NCI-H2081 (cell line): ENCODE results near the gene TIGAR.

Experiments
- DNase-seq, 2 experiments: peaks; one replicate each; lab custom pipeline; 2025; lab: John Stamatoyannopoulos, UW

The TIGAR gene, protein sequence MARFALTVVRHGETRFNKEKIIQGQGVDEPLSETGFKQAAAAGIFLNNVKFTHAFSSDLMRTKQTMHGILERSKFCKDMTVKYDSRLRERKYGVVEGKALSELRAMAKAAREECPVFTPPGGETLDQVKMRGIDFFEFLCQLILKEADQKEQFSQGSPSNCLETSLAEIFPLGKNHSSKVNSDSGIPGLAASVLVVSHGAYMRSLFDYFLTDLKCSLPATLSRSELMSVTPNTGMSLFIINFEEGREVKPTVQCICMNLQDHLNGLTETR

DNA sequence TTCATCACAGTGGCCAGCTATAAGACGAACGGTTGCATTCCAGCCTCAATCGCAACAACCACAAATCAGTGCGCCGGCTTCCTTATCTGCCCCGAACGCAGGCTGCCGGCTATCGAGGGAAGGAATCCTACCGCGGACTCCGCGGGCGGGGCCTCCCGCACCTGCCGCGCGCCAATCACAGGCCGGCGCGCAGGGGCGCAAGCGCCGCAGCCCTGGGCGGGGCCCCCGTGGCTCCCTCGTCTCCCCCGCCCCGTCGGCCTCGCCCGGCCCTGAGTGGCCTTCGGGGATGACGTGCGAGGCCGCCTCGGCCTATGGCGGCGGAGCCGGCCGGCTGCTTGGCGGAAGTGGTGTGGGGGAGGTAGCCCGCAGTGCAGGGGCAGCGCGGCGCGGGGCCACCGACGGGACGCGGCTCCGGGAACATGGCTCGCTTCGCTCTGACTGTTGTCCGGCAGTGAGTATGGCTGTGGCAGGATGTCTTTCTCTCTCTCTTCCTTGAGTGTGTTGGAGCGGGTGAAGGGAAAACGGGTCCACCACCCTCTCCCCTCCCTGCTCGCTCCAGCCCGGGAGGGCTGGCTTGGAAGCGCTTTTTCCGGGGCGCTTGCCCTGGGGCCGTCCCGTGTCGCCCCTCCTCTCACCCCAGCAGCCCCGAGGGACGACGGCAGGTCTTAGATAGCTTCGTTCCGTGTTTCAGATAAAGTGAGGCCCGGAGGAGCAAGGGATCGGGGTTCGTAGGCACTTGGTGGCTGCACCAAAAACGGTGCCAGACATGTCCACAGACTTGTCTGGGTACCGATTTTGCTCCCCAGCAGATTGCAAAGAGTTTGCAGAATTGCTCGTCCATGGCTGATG, at the start of gene TIGAR:
Gene TIGAR (plus strand): TSS at position 361 of the 849 bp plus-strand sequence. CDS start 59 bp downstream, at position 420.
- peak; percentile 93 to 96 for DNase-seq

DNA sequence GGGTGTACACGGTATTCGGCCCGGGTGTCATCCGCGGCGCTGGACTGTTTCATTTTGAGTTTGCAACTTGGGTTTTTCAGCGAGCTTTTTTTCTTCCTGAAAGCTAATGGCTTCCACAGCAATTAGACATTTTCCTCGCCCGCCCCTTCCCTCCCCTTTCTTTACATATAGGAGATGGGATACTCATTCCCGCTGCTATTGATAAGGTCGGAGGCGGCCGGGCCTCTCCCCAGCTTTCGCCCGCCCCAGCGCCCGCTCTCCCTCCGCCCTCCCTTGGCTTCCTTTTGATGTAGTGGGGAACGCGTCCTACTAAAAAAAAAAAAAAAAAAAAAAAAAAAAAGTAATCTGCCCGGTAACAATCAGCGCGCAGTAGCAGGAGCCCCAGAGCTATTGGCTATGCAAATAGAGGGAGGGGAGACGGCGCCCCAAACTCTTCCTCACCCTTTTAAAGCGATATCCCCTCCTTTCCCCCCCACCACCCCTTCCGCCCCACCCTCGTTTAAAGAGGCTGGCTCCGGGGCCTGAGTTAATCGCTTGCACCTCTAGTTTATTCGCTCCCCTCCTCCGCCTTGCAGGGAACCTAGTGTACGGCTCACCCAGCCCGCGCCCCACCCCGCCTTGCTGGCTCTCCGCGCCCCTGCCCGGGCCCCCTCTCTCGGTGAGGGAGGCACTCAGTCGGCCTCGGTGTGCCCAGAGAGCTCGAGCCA, 49.1 kb upstream of the TIGAR start:
- DNase-seq: no peak

DNA sequence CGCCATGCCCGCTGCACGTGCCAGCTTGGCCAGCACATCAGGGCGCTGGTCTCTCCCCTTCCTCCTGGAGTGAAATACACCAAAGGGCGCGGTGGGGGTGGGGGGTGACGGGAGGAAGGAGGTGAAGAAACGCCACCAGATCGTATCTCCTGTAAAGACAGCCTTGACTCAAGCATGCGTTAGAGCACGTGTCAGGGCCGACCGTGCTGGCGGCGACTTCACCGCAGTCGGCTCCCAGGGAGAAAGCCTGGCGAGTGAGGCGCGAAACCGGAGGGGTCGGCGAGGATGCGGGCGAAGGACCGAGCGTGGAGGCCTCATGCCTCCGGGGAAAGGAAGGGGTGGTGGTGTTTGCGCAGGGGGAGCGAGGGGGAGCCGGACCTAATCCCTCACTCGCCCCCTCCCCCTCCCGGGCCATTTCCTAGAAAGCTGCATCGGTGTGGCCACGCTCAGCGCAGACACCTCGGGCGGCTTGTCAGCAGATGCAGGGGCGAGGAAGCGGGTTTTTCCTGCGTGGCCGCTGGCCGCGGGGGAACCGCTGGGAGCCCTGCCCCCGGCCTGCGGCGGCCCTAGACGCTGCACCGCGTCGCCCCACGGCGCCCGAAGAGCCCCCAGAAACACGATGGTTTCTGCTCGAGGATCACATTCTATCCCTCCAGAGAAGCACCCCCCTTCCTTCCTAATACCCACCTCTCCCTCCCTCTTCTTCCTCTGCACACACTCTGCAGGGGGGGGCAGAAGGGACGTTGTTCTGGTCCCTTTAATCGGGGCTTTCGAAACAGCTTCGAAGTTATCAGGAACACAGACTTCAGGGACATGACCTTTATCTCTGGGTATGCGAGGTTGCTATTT, 48.4 kb upstream of the TIGAR start:
- no peak for DNase-seq

DNA sequence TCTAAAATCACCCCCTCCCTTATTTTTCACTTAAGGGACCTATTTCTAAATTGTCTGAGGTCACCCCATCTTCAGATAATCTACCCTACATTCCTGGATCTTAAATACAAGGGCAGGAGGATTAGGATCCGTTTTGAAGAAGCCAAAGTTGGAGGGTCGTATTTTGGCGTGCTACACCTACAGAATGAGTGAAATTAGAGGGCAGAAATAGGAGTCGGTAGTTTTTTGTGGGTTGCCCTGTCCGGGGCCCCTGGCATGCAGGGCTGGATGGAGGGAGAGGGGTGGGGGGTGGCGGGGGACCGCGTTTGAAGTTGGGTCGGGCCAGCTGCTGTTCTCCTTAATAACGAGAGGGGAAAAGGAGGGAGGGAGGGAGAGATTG, 47.8 kb upstream of the TIGAR start:
- DNase-seq: no peak

DNA sequence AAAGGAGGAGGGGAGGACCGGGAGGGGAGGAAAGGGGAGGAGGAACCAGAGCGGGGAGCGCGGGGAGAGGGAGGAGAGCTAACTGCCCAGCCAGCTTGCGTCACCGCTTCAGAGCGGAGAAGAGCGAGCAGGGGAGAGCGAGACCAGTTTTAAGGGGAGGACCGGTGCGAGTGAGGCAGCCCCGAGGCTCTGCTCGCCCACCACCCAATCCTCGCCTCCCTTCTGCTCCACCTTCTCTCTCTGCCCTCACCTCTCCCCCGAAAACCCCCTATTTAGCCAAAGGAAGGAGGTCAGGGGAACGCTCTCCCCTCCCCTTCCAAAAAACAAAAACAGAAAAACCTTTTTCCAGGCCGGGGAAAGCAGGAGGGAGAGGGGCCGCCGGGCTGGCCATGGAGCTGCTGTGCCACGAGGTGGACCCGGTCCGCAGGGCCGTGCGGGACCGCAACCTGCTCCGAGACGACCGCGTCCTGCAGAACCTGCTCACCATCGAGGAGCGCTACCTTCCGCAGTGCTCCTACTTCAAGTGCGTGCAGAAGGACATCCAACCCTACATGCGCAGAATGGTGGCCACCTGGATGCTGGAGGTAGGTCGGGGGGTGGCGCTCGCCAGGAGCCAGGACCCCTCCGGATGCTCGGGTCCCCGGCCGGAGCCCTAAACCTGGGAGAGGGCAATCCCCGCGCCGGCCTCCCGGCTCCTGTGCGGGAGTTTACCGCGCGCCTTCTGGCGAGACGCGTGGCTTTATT, 47.2 kb upstream of the TIGAR start, which contains the start of gene CCND2:
Gene CCND2 (plus strand): TSS at position 111 of the 744 bp plus-strand sequence. CDS start 279 bp downstream, at position 390.
- DNase-seq: no peak

DNA sequence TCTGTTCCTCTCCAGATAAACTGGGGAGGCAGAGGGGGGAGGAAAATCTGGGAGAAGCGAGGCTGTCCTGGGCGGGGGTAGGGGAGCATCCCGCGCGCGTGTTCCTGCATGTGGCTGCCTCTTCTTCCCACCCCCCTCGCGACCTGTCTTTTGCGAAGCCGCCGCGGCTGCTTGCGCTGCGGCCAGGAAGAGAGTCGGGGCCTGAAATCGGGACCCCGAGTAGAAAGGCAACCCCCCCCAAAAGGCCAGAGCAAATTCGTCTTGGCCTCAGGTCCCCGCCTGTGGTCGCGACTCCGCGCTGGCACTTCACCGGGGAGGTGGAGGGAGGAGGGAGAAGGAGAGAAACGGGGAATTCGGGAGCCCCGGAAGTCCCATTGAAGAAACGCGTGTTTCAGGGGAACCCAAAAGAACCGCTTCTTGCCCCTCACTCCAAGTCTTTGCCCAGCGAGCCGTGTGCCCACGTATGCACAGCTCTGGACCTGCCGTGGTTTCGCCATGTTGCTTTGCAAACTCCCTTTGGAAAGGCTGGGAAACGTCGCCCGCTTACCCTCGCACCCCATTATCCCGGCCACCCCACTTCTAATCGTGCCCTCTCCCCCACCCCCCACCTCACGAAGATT, 46.5 kb upstream of the TIGAR start:
- no peak for DNase-seq

DNA sequence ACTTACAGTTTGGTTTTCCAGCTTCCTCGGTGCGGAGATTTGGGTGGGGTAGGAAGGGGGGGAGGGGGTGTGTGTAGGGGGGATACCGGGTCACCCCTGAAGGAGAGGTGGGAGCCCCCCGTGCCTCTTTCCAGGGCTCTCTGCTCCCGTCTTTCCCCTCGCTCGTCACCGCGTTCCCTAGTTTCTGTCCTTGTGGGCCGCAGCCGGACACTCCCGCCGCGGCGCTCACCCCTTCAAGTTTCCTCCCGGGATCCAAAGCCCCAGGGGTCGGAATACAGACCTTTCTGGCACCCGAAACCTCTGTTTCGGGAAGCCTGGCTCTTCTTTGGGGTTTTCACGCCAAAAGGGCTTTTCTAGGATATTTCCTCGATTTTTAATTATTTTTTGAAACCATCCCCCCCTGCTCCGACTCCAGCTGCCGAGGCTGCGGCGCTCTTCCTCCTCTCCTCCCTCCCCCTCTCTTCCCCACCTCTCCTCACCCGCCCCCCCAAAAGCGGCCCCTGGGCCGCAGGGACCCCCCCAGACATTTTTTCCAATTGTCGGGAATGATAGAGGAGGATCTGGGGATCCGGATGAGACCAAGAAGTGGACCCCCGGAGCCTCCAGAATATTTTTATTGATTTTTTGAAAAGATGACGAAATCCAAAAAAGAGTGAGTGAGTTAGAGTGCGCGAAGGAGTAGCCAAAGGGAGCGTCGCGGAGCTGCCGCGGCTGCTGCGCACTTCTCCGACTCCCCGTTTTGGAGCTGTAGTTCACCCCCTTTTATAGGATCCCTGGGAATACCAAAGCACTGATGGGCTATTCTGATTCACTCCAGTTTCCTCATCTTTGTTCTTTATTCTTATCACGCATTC, 45.8 kb upstream of the TIGAR start:
- no peak for DNase-seq

DNA sequence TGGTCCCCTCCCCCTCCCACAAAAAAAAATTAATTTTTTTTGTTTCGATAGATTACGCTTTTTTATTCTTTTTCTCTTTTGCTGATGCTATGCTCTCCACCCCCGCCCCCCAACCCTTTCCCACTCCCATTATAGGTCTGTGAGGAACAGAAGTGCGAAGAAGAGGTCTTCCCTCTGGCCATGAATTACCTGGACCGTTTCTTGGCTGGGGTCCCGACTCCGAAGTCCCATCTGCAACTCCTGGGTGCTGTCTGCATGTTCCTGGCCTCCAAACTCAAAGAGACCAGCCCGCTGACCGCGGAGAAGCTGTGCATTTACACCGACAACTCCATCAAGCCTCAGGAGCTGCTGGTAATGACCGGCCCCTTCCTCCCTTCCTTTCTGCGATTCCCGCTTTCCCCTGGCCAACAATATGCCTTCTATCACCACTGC, 45.1 kb upstream of the TIGAR start:
- no peak for DNase-seq

DNA sequence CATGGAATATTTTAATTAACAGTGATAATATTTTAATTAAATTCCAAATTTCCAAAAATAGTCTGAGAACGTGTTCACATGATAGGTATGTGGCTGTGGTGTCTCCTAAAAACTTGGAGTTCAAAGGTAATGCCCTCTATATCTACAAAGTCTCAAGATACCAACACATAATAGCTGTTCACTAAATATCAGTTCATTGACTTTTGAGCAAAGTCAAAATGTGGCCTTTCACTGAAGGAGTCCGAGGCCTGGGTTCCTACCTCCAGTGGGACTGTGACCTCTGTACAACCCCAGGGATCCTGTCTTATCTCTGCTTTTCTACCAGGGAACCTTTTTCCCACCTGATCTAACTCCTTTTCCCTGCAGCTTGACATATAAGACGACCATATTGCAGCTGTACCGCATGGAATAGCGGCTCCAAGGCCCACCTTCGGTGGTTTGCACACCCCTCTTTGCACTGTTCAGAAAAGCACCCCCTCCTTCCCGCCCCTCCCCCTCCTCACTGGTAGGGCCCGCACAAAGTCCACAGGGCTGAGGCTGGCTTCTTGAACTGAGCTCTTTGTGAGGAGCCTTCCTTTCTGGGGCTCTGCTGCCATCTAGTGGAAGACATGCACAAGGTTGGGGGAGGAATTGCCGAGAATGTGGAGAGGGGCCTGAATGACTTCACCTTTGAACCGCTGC, 44.3 kb upstream of the TIGAR start:
- peak; percentile 59 to 66 for DNase-seq

DNA sequence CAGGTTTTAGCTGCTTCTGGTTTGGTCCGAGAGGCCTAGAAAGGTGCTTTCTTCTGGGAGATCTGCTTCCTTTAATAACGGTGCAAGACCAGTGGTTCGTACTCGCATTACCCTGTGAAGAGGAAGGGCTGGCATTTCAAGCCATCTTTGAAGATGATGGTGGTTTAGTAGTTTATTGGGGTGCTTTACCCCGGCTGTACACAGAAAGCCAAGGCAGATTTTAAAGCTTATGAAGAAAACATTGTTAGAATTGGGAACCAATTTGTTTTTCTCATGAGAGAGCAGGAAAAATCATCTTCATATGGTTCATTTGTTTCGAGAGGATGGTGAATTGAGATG, 43.8 kb upstream of the TIGAR start:
- no peak for DNase-seq

DNA sequence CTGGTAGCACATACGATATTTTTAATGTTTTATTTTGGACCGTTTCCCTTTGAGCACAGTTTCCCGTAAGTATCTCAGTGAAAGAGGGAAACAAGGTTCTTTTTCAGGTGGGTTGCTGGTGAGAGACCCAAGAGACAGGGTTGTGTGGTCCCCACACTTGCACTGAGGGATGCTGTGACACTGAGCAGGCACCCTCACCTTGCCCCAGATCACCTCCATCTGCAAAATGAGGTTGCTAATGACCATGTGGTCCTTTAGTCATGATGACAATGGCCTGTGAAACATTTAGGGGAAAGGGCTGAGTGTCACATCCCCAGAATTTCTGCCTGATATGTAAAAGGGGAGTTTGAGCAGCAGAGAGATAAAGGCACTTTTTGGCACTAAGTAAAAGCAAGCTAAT, 43.2 kb upstream of the TIGAR start:
- DNase-seq: no peak

DNA sequence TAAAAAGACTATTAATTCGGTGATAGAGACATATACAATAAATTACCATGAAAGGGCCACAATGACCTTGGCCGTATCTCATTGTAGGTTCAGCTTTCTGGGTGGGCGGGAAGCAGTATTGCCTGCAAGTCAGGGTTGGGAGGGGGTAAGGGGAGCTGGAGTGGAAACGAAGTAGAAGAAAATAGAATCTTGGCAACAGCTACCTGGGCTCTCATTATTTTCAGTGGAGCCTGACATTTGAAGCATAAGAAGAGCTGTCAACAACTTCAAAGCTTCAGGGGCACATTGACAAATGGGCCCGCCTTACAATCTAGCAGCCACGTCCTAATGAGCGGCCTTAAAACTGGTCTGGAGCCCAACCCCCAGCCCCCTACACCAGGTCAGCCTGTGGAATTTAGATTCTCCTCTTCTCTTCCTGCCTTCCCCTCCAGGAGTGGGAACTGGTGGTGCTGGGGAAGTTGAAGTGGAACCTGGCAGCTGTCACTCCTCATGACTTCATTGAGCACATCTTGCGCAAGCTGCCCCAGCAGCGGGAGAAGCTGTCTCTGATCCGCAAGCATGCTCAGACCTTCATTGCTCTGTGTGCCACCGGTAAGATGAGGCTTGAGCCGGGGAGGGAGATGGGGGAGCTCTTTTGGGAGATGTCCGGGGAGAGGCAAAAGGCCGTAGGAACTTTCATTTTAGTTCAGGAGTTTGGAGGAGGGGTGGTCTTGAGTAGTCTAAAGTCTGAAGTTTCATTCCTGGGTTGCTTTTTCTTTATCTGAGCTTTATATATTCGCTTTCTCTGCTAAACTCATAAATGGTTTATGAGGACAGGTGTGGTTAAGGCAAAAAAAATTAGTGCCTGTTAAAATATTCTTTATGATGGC, 42.5 kb upstream of the TIGAR start:
- DNase-seq: no peak

DNA sequence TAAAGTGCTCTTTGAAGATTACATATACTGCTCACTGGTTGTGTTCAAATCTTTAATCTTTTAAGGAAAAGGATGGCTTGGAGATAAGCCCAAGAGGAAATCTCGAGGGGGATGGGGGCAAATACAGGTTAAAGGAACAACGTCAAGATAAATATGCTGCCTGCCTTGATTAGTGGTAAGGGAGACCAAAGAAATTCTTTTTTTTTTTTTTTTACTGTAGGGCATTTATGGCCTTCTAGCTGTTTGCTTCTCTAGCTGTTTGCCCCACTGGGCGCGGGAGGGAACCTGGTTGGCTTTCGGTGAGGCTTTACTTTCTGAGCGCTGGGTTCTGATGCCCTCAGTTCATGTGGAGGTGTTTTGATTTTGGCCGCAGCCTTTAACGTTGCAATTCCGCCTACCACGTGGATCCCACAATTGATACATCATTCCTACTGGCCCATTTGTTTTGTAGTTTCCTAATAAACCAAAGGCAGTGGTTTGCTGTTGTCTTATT, 41.8 kb upstream of the TIGAR start:
- DNase-seq: no peak

DNA sequence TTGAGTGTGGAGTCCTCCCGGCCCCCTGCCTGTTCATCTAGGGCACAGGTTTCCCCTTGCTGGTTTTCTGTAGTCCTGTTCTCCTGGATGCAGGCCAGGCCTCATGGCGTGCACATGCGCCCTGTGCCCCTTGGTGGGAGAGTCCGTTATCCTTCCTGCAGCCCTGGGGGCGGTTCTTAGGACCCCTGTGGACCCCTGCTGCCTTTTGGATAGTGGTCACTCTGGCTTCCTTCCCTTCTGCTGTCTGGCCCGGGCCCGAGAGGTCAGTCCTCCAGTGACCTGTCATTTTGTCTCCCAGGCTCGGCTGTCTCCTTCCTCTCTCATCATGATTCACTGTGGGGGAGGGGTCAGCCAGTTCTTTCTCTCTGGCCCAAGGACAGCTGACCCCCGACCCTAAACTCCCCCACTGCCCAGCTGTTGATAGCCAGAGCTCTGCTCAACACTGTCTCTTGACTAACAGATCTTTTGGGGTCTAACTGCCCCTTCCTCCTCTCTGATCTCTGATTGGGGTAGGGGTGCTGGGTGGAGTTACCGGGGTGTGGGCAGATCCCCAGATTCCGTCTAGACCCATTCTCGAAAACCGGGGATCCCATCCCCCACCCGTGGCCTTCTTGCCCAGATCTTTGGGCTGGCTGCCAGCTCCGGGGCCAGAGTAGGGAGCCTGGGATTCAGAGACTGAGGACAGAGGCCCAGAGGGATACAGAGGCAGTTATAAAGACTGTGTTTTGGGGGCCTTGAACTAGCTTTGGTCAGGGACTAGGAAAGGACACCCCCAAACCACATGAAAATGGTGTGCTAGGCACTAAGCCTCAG, 40.5 kb upstream of the TIGAR start:
- no peak for DNase-seq

DNA sequence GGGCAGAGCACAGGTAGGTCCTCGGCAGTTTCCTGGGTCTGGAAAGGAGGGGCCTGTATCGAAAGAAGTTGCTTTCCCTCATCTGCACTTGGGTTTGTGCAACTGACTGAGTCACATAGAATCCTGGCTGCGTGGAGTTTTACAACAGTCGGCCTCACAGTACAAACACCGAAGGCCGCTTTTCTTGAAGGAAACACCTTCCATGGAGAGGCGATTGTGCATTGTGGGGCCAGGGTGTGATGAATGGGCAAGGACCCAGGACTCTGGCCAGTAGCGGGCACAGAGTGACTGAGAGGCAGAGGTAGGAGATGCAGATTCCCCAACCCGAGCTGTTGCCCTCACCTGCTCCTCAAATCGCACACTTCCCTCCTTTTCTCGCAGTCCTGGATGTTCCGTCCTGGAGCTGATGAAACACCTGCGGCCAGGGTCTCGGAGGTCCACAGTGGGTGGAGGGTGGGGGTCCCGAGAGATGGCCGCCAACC, 39.8 kb upstream of the TIGAR start:
- no peak for DNase-seq

DNA sequence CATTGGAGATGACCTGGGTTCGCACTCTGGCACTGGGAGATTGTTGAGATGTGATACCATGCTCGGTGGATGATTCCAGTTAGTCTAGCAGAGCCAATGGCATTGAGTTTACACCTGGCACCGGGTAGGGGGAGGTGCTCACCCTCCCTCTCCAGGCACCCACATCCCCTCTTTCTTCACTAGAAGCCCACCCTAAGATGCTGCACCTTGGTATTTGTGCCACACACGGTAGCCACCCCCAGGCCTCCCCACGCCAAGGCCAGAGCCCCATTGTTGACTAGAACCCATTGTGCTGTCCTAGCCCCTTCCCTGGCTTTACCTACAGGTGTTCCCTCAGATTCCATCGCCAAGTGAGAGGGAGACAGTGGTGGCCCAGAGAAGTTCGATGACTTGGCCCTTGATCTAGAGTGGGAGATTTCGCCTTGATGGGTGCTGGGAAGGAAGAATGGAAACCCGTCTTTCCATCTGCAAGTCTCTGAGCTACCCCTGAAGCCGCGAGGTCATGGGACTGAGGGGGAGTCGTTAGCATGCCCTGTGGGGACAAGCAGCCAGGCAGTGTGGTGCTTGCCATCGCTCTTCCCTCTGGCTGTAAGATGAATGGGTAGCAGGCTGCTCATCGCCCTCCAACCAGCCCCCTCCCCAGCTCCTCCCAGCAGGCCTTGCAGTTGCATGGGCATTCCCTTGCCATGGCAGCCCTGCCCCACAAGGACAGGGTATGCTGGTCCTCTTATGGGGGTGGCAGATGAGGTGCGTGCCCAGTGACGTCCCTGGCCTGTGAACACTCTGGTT, 38.7 kb upstream of the TIGAR start:
- no peak for DNase-seq
